Endothelial cell (in vitro differentiated cells): Measurements from ENCODE around the gene PRR23C. TPM values are rescaled to one million over a fixed set of nuclear protein-coding genes. Genes with fewer than 3 reads are reported as not detected.
A peak's percentile ranks its signal among the peaks of the same experiment; 100 is the strongest.

ENCODE experiments used
- DNase-seq: peaks from one replicate; pipeline ENCODE4 v3.0.0; 2021; ENCODE audit warnings: low spot score
- H3K27ac Mint-ChIP-seq: one replicate; pipeline ENCODE4 v1.8.0; 2021; ENCODE audit warnings: mixed read lengths, inconsistent platforms; ENCODE audit not compliant: unreplicated experiment
- H3K27me3 Mint-ChIP-seq: one replicate; pipeline ENCODE4 v1.8.0; 2021; ENCODE audit warnings: mild to moderate bottlenecking, moderate library complexity, mixed read lengths, inconsistent platforms; ENCODE audit not compliant: unreplicated experiment
- H3K36me3 Mint-ChIP-seq: one replicate; pipeline ENCODE4 v1.8.0; 2021; ENCODE audit warnings: mild to moderate bottlenecking, low read depth, mixed read lengths, inconsistent platforms; ENCODE audit not compliant: unreplicated experiment
- H3K4me1 Mint-ChIP-seq: one replicate; pipeline ENCODE4 v1.8.0; 2021; ENCODE audit warnings: mild to moderate bottlenecking, mixed read lengths, inconsistent platforms; ENCODE audit not compliant: unreplicated experiment
- H3K4me3 Mint-ChIP-seq: one replicate; pipeline ENCODE4 v1.8.0; 2021; ENCODE audit warnings: mild to moderate bottlenecking, mixed read lengths, inconsistent platforms; ENCODE audit not compliant: unreplicated experiment
- H3K9me3 Mint-ChIP-seq: one replicate; pipeline ENCODE4 v1.8.0; 2021; ENCODE audit warnings: mixed read lengths, inconsistent platforms; ENCODE audit not compliant: unreplicated experiment
- CTCF ChIP-seq: fragments of 200-600 bp; sonication (generic); IDR thresholded peaks from one replicate; pipeline ENCODE4 v1.5.0; 2021; ENCODE audit warnings: antibody characterized with exemption; ENCODE audit not compliant: unreplicated experiment
- total RNA-seq: library from RNA; stranded (reverse); fragmentation: NEBNext Ultra II Directional; extraction: Animal tissue kit (Norgen Biotek cat#: 25700); gene quantifications from one replicate; pipeline ENCODE4 v1.2.1, GENCODE V29; 2021; ENCODE audit not compliant: unreplicated experiment

PRR23C gene
- total RNA-seq, 1 donor from 2014 or later = not detected

GRCh38 chr3:139020868-139021234 lies 23.8 kb downstream of the PRR23C start, which contains the start of gene PRR23B:
PRR23B (minus strand) TSS chr3:139020926; CDS start chr3:139020661, 265 bp downstream.
- H3K36me3 Mint-ChIP-seq = peaks cover 6% of the 10 kb centered on the region
- no peak within 1 kb of the TSS for H3K27ac Mint-ChIP-seq
- no peak for DNase-seq
- peak; percentile 61 for TF ChIP-seq CTCF
- no peaks in the 10 kb centered on the region for H3K9me3 Mint-ChIP-seq
- H3K4me3 Mint-ChIP-seq = no peak within 1 kb of the TSS
- H3K27me3 Mint-ChIP-seq = no peaks in the 10 kb centered on the region
- H3K4me1 Mint-ChIP-seq = no peaks in the 10 kb centered on the region

DNA sequence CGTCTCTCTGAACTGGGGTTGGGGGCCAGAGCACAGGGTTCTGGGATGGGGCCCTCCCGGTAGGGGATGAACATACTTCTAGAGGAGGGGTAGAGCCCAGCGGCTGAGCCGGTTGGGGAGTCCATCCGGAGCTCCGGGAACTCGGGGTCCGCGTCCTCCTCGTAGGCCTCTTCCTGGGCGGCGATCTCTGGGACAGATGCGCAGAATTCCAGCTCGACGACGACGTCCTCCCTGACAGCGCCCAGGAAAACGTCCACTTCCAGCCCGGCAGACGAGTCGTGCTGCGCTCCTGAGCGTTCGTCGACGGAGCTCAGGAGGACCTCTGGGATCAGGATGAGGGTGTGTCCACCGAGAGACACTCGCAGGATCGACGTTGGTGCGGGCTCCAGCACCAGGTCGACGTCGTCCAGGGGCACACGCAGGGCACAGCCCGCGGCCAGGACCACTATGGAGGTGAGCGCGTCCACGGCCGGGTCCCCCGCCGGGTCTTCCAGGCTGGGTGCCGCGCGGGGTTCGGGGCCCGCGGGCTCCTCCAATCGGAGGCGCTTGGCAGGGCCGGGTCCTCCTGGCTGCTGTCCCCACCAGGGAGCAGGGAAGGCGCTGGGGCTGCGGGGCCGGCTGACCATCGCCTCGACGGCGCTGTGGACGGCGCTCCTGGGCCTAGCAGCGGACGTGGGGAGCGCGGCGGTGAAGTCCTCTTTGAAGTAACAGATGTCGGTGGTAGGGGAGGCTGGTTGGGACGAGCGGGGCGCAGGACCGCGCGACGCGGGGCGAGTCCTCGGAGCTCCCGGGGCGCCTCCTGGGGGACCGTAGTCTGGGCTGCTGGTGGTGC lies 24.4 kb downstream of the PRR23C start:
- Mint-ChIP-seq H3K4me1 (no peaks in the 10 kb centered on the region), H3K36me3 (peaks cover 6% of the 10 kb centered on the region), H3K9me3 (no peaks in the 10 kb centered on the region), H3K27ac (no peak overlapping the region), H3K27me3 (no peaks in the 10 kb centered on the region), H3K4me3 (no peak overlapping the region)
- TF ChIP-seq CTCF = no peak
- no peak for DNase-seq

GRCh38 chr3:139016430-139017048 lies 28.2 kb downstream of the PRR23C start:
- no peak for TF ChIP-seq CTCF
- no peaks in the 10 kb centered on the region for H3K4me1 Mint-ChIP-seq
- H3K27ac Mint-ChIP-seq = no peak overlapping the region

GRCh38 chr3:139006051-139006716 lies 38.5 kb downstream of the PRR23C start, which contains the start of gene PRR23A:
PRR23A (minus strand) TSS chr3:139006268; CDS start chr3:139006268, 0 bp downstream.
- no peak for DNase-seq
- no peaks in the 10 kb centered on the region for H3K4me1 Mint-ChIP-seq
- no peaks in the 10 kb centered on the region for H3K9me3 Mint-ChIP-seq
- H3K27me3 Mint-ChIP-seq = no peaks in the 10 kb centered on the region
- no peak within 1 kb of the TSS for H3K4me3 Mint-ChIP-seq
- peaks cover 6% of the 10 kb centered on the region for H3K36me3 Mint-ChIP-seq
- no peak for TF ChIP-seq CTCF
- H3K27ac Mint-ChIP-seq = no peak within 1 kb of the TSS

More at GRCh38 chr3:139016430-139017048, 28.2 kb downstream of the PRR23C start:
- Mint-ChIP-seq H3K4me3 (no peak overlapping the region), H3K27me3 (no peaks in the 10 kb centered on the region), H3K9me3 (no peaks in the 10 kb centered on the region), H3K36me3 (peaks cover 6% of the 10 kb centered on the region)
- DNase-seq = no peak
